ENCODE measurements around the gene FAM111A.

- no peak for TF ChIP-seq CTCF (IDR thresholded peaks at IDR 0.05)
- TF ChIP-seq POLR2A (IDR thresholded peaks at IDR 0.05), result no peak
- TF ChIP-seq EP300 (IDR thresholded peaks at IDR 0.05), result no peak
Measured at GRCh38 chr11:59102259-59102765, 40.3 kb upstream of the FAM111A start.

All from ovary (tissue), 3 donors.